ENCODE results near the gene LDLRAD4.

LDLRAD4 gene

DNA sequence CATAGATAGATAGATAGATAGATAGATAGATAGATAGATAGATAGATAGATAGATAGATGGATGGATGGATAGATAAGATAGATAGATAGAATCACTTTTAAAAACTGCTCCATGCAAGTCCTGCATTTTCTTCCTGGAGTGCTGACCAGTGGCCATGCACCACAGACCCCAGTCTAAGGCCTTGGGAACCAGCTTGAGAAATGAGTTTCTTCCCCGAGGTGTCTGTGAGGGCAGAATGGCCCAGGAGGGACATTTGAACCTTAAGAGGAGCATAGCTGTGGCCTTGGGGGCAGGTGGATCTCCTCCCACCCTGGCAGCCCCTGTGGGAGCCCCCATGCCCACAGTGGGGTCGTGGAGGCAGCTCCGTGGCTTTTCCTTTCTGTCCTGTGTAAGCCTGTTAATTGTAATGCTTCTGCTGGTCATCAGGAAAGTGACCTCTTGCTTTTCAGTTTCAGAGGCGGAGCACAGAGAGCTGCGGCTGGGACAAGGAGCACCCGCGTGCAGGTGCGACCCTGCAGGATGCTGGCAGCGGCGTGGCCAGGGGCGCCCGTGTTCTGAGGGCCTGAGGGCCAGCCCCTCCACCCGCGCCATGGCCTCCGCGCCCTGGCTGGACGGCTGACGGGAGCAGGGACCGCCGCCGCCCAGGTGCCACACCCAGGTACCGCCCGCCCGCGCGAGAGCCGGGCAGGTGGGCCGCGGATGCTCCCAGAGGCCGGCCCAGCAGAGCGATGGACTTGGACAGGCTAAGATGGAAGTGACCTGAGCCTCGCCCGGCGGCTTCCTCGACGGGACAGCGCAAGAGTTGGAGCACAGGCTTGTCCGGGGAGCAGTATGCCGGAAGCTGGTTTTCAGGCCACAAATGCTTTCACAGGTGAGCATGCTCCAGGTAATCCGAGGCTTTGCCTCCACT lies 168.6 kb downstream of the LDLRAD4 start:
- no peak overlapping the region for H3K27ac ChIP-seq
- TF ChIP-seq, protein P1, sequence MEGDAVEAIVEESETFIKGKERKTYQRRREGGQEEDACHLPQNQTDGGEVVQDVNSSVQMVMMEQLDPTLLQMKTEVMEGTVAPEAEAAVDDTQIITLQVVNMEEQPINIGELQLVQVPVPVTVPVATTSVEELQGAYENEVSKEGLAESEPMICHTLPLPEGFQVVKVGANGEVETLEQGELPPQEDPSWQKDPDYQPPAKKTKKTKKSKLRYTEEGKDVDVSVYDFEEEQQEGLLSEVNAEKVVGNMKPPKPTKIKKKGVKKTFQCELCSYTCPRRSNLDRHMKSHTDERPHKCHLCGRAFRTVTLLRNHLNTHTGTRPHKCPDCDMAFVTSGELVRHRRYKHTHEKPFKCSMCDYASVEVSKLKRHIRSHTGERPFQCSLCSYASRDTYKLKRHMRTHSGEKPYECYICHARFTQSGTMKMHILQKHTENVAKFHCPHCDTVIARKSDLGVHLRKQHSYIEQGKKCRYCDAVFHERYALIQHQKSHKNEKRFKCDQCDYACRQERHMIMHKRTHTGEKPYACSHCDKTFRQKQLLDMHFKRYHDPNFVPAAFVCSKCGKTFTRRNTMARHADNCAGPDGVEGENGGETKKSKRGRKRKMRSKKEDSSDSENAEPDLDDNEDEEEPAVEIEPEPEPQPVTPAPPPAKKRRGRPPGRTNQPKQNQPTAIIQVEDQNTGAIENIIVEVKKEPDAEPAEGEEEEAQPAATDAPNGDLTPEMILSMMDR (conservative IDR thresholded peaks at IDR 0.05) = no peak
- TF ChIP-seq ZFX (IDR thresholded peaks at IDR 0.05) = no peak

DNA sequence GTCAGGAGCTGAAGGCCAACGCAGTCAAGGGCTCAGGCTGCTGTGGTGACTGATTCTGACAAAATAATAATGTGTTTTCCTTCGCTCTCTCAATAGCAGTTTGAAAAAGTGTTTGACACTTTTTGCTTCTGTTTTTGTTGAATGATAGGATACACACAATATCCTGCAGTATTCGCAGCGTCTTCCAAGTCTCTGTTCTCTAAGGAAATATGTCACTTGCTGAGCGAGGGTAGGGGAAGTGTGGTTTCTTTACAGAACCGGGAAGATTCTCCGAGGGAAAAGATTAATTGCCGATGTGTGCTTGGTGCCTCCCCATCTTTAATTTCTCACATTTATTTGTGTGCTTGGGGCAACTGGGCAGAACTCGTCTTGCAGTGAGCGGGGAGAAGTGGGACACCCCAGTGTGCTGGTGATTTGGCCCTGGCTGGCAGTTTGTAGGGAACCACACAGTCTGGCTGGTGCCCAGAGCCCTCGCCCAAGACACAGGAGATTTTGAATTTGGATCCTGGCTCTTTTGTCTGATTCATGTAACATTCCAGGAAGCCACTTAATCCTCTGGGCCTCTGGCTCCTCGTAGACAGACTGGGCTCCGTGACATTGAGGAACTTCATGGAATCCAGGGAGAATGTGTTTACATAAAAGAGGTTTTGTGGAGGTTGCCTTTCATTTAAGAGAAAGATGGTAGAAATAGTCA lies 169.4 kb downstream of the LDLRAD4 start:
- TF ChIP-seq, protein P1 (conservative IDR thresholded peaks at IDR 0.05) = no peak
- no peak for TF ChIP-seq ZFX (IDR thresholded peaks at IDR 0.05)
- H3K27ac ChIP-seq = no peak overlapping the region

DNA sequence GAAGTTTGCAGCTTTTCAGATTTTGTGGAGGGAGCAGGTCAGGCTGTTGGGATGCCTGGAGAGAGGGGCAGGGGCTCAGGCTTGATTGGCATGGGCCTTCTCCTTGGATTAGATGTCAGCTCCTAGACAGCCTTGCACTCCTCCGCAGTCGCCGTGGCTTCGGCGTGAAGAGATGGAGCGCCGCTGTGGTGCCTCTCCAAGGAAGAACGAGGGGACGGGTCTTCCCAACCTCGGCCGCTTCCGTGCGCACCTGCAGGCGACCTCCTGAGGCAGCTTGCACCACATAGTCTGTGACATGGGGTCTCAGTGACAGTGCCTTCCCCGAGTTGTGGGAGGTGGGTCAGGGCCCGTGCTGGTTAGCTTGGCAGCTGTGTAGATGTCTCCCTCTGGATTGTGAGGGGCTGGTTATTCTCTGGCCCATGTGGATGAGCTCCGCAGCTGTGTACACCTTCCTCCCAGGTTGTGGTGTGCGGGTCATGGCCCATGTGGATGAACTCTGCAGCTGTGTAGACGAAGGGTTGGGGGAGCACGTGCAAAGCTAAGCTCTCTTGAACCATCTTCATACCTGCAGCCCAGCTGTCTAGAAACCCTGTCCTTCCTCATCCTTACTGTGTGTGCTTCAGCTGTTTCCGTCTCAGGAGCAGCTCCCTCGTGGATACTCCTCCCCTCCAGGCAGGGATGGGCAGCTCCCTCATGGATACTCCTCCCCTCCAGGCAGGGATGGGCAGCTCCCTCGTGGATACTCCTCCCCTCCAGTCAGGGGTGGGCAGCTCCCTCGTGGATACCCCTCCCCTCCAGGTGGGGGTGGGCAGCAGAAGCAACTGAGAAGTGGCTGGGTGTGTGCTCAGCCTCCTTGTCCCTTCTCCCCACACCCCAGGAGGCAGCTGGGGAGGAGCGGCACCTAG lies 170.3 kb downstream of the LDLRAD4 start:
- TF ChIP-seq, protein P1 (conservative IDR thresholded peaks at IDR 0.05) = no peak
- no peak for TF ChIP-seq ZFX (IDR thresholded peaks at IDR 0.05)
- H3K27ac ChIP-seq = no peak overlapping the region

DNA sequence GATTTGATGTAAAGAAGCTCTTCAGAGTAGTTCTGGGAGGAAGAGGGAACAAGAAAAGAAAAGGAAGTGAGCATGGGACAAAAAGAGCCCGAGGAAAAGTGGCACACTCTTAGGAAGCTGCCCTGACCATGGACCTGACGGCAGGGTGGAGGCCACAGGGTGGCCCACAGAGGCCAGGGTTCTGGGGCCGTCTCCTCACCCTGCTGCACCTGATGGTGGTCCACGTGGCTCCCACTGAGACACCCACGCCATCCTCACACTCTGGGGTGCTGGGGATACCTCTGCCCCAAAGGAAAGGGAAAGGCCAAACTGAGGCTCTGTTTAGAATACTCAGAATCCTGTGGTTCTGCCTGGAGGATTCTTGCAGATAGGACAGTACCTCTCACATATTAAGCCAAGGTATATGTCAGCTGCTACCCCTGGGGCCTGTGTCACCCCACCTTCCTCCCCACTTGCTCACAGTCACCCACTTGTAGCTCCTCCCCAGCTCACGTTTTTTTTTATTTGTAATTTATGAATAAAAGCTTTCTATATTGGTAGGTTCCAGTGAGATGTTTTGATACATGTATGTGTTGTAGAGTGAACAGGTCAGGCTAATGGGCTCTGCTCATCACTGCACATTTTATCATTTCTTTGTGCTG lies 171.1 kb downstream of the LDLRAD4 start:
- TF ChIP-seq, protein P1 (conservative IDR thresholded peaks at IDR 0.05) = no peak
- TF ChIP-seq ZFX (IDR thresholded peaks at IDR 0.05) = no peak
- no peak overlapping the region for H3K27ac ChIP-seq

DNA sequence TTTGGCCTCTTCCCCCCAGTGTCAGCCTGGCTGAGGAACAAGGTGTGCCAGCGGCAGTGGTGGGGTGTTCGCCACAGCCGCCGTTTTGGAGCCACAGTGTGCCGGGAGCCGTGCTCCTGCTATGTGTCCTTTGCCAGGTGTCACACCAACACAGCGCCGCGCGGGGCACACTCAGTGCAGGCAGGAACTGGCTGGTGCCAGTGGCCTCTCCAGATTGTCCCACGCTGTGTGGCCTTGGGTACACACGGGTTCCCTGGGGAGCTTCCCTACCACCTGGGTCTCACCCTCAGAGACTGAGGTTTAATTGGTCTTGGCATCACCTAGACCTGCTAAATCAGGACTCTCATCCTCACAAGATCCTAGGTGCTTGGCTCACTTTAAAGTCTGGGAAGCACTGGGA lies 171.6 kb downstream of the LDLRAD4 start:
- TF ChIP-seq ZFX (IDR thresholded peaks at IDR 0.05) = no peak
- TF ChIP-seq, protein P1 (conservative IDR thresholded peaks at IDR 0.05) = no peak
- no peak overlapping the region for H3K27ac ChIP-seq

DNA sequence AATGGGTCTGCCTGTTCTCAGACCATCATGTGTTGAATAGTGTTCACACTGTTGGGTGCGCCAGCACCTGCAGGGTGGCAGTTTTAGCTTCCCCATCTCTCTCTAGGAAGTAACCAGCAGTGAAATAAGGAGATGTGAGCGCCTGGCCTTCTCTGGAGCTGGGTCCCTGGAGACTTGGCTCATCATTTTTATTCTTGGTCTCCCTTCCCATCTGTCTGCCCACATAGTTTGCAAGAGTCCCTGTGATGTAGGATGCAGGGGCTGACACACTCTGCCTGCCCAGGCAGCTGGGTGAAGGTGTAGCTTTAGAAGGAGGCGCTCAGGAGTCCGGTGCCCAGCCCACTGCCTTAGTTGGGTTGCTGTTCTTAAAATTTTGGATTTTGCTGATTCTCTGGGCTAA lies 172.2 kb downstream of the LDLRAD4 start:
- H3K27ac ChIP-seq = no peak overlapping the region
- TF ChIP-seq, protein P1 (conservative IDR thresholded peaks at IDR 0.05) = no peak
- TF ChIP-seq ZFX (IDR thresholded peaks at IDR 0.05) = no peak
